A204.1 (cell line): Measurements from ENCODE around the gene TOMM20.
"Not testable (repeated sequence)": the region's sequence is repeated elsewhere in the genome, so short reads cannot be mapped to it uniquely, and the experiment has no call there.

Experiments used
- FAIRE-seq: peaks from 2 replicates; lab custom pipeline; 2012; peaks lifted over from hg19 to GRCh38; lab: Jason Lieb, UNC

The TOMM20 gene

DNA sequence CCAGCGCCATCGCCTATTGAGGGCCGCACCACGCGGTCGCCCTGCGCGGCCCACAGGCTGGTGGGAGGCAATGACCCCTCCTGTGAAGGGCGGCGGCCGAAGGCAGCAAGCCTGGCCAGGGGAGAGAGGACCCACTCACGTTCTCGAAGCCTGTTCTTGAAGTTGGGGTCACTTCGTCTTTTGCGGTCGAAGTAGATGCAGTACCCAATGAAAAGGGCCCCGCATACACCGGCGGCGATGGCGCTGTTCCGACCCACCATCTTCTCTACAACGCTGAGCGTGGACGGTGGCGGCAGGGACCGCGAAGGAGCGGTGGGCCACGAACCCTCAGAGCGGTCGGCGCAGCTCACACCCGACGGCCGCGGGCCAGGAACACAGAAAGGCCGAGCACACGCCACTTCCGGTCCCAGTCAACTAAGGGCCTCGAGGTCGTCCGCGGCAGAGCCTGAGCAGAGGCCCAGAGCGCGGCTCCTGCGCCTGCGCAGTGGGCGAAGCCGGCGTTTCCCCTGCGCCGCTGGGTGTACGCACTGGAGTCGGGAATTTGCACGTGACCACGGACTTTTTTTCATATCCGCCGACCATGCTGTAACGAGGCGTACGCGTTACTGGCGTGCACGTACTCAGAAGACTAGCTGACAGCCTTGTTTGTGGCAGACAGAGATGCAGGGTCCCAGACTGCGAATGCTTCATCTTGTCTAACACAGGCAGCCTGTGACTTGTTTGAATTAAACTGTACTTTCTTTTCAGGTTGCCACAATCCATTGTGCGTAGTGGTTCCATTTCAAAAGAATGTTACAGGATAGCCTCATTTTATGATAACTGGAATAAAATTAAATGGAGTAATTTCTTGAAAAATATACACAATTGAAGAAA is at the start of gene TOMM20:
TSS of gene TOMM20 (minus strand) at position 382 of the 873 bp plus-strand sequence. CDS start at position 260, 122 bp downstream.
- no peak for FAIRE-seq

GRCh38 chr1:235176486-235176885 is 47.8 kb upstream of the TOMM20 start:
- FAIRE-seq, result no peak

DNA sequence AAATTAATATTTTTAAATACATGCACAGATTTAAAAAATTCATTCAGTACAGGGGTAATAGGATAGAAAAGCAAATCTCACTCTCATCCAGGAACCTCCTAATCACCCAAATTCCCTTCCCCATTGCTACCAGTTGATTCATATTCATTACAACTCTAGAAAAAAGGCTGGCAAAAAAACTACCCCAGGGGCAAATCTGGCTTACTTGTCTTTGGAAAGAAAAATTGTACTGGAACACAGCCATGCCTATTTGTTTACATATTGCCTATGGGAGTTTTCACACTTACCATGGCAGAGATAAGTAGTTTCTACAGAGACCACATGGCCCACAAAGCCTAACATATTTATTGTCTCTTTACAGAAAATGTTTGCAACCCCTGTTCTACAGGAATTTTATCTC is 41.3 kb upstream of the TOMM20 start:
- no peak for FAIRE-seq

GRCh38 chr1:235168375-235168774 is 39.7 kb upstream of the TOMM20 start:
- FAIRE-seq, result no peak

DNA sequence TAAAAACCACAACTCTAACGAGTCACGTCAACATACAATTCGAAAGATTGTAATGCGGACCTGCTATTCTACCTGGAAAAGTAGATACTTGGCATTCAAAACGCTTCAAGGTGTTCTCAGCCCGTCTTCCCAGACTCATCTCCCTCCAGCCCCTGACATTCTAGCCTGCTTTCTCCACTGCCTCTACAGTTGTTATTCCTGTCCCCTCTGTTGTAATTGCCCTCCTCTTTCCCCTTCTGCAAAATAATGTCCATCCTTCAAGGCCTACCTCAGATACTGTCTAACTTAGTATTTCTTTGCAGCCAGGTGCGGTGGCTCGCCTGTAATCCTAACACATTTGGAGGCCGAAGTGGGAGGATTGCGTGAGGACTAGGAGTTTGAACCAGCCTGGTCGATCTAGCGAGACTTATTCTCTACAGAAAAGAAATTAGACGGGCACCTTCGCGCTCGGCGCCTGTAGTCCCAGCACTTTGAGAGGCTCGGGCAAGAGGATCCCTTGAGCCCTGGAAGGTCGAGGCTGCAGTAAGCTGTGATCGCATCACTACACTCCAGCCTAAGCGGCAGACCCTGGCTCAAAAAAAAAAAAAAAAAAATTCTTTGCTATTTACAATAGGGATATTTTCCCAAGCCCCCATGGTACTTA is 33.2 kb upstream of the TOMM20 start:
- FAIRE-seq, result no peak

GRCh38 chr1:235160957-235161684 is 32.5 kb upstream of the TOMM20 start, which contains the start of gene RBM34:
TSS of gene RBM34 (minus strand) at chr1:235161250. CDS start at chr1:235161226, 24 bp downstream.
- FAIRE-seq, result no peak

DNA sequence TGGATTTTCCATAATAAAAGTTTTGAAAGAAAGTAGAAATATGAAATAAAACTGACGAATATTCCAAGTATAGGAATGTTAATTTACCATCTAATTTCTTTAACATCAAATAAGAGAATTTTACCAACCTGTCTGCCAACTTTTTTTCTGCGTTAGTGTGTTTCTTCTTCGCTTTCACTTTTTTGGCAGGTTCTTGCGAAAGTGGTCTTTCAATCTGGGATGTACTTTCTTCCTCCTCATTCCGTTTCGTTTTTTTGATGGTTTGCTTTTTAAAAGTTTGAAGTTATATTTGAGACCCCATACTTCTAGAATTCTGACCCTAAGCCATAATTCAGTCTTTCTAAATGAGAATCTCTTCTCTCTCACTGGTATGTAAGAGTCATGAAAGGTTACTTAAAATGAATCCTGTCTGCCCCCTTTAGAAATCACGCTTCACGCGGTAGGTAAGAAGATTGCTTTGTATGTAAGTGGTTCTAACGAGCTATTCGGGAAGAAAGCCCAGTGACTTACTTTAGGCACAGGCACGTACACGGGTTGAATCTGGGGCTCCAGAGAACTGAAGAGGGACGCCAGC is 31.8 kb upstream of the TOMM20 start:
- no peak for FAIRE-seq

DNA sequence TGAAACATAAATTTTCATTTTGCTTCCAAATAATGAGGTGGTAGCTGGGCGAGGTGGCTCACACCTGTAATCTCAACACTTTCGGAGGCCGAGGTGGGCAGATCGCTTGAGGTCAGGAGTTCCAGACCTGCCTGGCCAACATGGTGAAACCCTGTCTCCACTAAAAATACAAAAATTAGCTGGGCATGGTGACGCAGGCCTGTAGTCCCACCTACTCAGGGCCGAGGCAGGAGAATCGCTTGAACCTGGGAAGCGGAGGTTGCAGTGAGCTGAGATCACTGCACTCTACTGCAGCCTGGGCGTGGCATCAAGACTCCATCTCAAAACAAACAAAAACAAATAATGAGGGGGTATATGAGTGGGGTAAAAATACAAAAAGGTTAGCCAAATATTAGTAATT is 31.3 kb upstream of the TOMM20 start:
- FAIRE-seq, result not testable (repeated sequence)

GRCh38 chr1:235159284-235159683 is 30.6 kb upstream of the TOMM20 start:
- not testable (repeated sequence) for FAIRE-seq

DNA sequence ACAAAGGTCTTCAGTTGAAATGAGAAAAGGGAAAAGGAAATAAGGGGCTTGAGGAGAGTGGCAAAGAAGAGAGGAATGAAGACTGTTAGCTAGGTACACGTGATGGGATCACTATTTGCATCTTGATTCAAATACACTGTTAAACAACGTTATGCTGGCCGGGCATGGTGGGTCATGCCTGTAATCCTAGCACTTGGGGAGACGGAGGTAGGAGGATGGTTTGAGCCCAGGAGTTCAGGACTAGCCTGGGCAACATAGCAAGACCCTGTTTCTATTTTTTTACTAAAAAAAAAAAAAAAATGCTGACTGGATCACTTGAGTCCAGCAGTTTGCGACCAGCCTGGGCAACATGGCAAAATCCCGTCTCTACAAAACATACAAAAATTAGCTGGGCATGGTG is 30.0 kb upstream of the TOMM20 start:
- no peak for FAIRE-seq

DNA sequence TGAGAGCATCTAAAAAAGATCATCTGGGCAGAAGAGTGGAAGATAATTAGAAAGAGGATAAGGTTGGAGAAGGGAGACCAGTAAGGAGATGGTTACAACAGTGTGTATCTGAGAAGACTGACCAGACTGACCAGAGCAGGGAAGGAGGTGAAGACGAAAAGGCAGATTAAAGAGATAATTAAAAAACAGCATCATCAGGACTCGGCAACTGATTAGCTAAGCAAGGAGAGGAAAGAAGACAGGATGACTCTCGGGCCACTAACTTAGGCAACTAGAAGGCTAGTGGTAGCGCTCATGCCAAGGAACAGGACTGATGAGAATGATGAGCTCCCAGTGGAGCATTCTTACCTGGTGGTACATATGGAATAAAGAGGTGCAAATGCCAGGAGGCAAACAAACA is 28.5 kb upstream of the TOMM20 start:
- no peak for FAIRE-seq

DNA sequence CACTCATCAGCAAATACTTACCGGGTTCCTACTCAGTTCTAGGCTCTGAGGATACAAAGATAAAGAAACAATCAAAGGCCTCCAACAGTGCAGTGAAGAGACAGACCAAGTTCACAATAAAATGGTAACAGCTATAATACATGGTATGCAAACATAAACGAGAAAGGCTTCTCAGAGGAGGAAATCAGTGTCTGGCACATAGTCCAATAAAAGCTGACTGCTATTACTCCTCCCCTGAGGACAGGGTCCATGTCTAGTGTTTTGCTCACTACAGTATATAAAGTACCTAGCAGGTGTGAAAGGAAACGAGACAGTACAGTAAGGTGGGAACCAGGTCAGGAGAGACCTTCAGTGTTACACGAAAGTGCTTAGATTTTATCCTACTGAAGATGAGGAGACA is 28.1 kb upstream of the TOMM20 start:
- no peak for FAIRE-seq

DNA sequence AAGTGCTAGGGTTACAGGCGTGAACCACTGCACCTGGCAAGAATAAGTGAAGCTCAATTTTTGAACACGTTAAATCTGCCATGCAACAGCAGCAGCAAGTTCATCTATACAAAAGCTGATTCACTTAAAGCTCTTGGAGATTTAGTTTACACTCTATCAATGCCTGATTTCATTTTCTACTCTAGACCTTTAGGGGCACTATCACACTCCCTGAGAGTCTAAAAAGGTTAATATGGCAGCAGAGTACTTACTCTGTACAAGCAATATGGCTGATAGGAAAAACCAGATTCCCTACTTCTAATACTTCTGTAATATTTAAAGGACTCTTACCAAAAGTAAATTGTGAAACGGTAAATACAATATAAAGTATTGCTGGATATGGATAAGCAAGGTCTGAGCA is 27.6 kb upstream of the TOMM20 start:
- FAIRE-seq, result no peak

GRCh38 chr1:235152235-235152634 is 23.6 kb upstream of the TOMM20 start:
- FAIRE-seq, result no peak

GRCh38 chr1:235151033-235151432 is 22.4 kb upstream of the TOMM20 start:
- FAIRE-seq, result no peak

- FAIRE-seq, result no peak
These were observed 21.2 kb upstream of the TOMM20 start for GRCh38 chr1:235149824-235150223.

DNA sequence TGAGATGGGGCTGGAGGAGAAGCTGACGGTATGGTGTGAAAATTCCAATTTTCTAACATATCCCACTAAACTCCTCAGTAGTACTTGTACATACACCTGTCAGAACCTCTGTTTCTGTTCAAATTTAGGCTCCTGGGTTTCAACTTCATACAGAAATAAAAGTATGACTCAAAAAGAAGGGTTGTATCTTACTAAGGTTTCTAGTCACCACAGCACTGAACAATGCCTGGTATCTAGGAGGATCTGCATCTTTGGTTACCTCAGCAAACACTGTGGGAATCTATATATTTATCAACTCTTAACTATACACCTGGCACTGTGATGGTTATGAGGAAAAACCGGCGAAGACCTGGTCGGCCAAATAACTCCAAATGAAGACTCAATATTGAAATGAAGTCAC is 18.6 kb upstream of the TOMM20 start:
- FAIRE-seq, result no peak

DNA sequence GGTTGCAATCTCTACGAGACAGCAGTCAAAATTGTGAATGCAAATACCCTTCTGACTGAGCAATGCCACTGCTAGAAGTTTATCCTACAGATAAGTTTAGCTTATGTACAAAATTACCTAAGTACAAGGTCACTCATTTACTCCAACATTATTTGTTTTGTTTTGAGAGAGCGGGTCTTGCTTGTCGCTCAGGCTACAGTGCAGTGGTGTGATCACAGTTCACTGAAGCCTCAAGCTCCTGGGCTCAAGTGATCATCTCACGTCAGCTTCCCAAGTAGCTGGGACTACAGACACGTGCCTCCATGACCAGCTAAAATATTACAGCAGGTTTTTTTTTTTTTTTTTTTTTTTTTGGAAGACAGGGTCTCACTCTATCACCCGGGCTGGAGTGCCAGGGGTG is 17.0 kb upstream of the TOMM20 start:
- FAIRE-seq, result no peak

GRCh38 chr1:235142991-235143390 is 14.4 kb upstream of the TOMM20 start:
- no peak for FAIRE-seq

DNA sequence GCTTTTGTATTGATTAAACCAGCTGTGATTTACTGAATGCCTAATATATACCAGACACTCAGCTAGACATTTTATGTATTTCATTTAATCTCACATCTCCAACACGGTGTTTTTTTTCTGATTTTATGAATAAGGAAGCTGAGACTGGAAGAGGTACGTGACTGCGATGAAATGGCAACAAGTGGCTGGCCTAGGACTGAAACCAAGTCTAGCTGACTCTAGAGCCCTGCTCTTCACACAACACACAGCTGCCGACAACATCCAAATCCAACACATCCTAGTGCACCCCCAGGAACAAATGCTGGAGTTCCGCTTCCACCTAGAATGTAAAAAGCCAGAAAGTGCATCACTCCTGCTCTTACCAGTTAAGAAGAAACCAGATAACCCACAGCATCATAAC is 10.7 kb upstream of the TOMM20 start:
- no peak for FAIRE-seq

DNA sequence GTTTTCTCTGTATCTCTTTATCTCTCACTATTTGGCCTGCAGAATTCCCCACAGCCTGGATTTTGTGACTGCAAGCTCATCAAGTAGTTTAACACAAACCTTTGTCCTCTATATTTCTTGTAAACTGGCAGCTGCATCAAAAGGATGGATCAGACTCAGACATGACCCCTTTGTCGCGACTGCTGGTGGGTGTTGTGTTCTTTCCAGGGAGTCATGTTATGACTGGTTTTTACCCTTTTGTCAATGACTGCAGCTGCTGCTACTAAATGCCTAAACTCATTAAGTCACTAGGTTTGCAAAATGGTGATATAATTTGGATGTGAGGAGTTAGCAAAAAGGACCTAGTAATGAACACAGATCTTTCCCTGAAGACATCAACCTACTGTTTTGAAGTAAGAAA is 10.2 kb upstream of the TOMM20 start:
- no peak for FAIRE-seq

GRCh38 chr1:235136111-235136510 is 7.5 kb upstream of the TOMM20 start:
- no peak for FAIRE-seq

GRCh38 chr1:235134171-235134570 is 5.5 kb upstream of the TOMM20 start:
- no peak for FAIRE-seq
